Mammary epithelial cell (primary cell): ENCODE results near the gene FAM53B.

Experiments used
- CTCF ChIP-seq, 2 donors: IDR thresholded peaks in 1 of 2; conservative IDR thresholded peaks in 1 of 2; 2 replicates each; pipeline ENCODE4 v1.5.1; 2011 to 2012; ENCODE audit warnings: inconsistent platforms in 2 of 2, low read length in 2 of 2, mild to moderate bottlenecking in 2 of 2, control low read depth in 1 of 2, low read depth in 1 of 2; ENCODE audit not compliant: insufficient read depth in 1 of 2; ENCODE audit errors: extremely low read depth in 1 of 2
- EZH2 ChIP-seq: IDR thresholded peaks from 2 replicates; pipeline ENCODE4 v1.6.1; 2012; ENCODE audit warnings: low read length, inconsistent platforms, borderline replicate concordance

- TF ChIP-seq CTCF (conservative IDR thresholded peaks at IDR 0.05 in 1 of 2, IDR thresholded peaks at IDR 0.05 in 1 of 2; ENCODE audit: extremely low read depth in 1 of 2, insufficient read depth in 1 of 2, low read depth in 1 of 2, low read length in 2 of 2) (no peak), EZH2 (no peak)
Observed at GRCh38 chr10:124616040-124616835, 127.9 kb downstream of the FAM53B start.
